Karpas-422 (cell line): ENCODE measurements around the gene CTIF. TPM values are rescaled to one million over a fixed set of nuclear protein-coding genes. Genes with fewer than 3 reads are reported as not detected.
"Not testable (repeated sequence)": the region's sequence is repeated elsewhere in the genome, so short reads cannot be mapped to it uniquely, and the experiment has no call there.

ENCODE experiments used
- DNase-seq: peaks from one replicate; pipeline ENCODE4 v3.0.0-alpha.2; 2015
- H2AFZ ChIP-seq: fragments of 200-600 bp; sonication (generic); 2 replicates; pipeline ENCODE4 v1.6.1; 2014; ENCODE audit warnings: antibody characterized with exemption, low read length, mixed read lengths
- H3K27ac ChIP-seq: fragments of 200-600 bp; sonication (generic); 2 replicates; pipeline ENCODE4 v1.5.1; 2014; ENCODE audit warnings: mild to moderate bottlenecking, low read length, moderate library complexity
- H3K27me3 ChIP-seq: fragments of 200-600 bp; sonication (generic); 2 replicates; pipeline ENCODE4 v1.6.1; 2014; ENCODE audit warnings: low read length, mixed read lengths
- H3K36me3 ChIP-seq: fragments of 200-600 bp; sonication (generic); 2 replicates; pipeline ENCODE4 v1.6.1; 2014; ENCODE audit warnings: low read length, mixed read lengths; ENCODE audit not compliant: insufficient read depth
- H3K4me1 ChIP-seq: fragments of 200-600 bp; sonication (generic); 2 replicates; pipeline ENCODE4 v1.6.1; 2014; ENCODE audit warnings: mild to moderate bottlenecking, low read length, mixed read lengths
- H3K4me2 ChIP-seq: fragments of 200-600 bp; sonication (generic); 2 replicates; pipeline ENCODE4 v1.6.1; 2014; ENCODE audit warnings: low read length, low read depth, mild to moderate bottlenecking; ENCODE audit not compliant: poor library complexity, severe bottlenecking
- H3K4me3 ChIP-seq: fragments of 200-600 bp; sonication (generic); 2 replicates; pipeline ENCODE4 v1.5.1; 2014; ENCODE audit warnings: mild to moderate bottlenecking, antibody characterized with exemption, low read length, mixed read lengths
- H3K79me2 ChIP-seq: fragments of 200-600 bp; sonication (generic); 2 replicates; pipeline ENCODE4 v1.6.1; 2014; ENCODE audit warnings: mild to moderate bottlenecking, low read length, mixed read lengths
- H3K9ac ChIP-seq: fragments of 200-600 bp; sonication (generic); 2 replicates; pipeline ENCODE4 v1.6.0; 2014; ENCODE audit warnings: low read length
- H3K9me2 ChIP-seq: fragments of 200-600 bp; sonication (generic), shearing (Covaris generic); replicated peaks from 2 replicates; pipeline ENCODE4 v1.6.0; 2014; ENCODE audit warnings: mild to moderate bottlenecking, low read length, moderate library complexity; ENCODE audit not compliant: insufficient read depth
- H3K9me3 ChIP-seq: fragments of 300-700, 200-600 bp; sonication (generic); 2 replicates; pipeline ENCODE4 v1.6.1; 2014; ENCODE audit warnings: low read length, mixed read lengths
- H4K20me1 ChIP-seq: fragments of 200-600 bp; sonication (generic); 2 replicates; pipeline ENCODE4 v1.6.1; 2014; ENCODE audit warnings: mild to moderate bottlenecking, antibody characterized with exemption, low read length, low read depth; ENCODE audit not compliant: insufficient read depth
- total RNA-seq: library from RNA; depleted of rRNA; stranded (reverse); fragments of >200 nt; shearing (Covaris generic); gene quantifications from 2 replicates; pipeline ENCODE4 v1.2.3, GENCODE V29; 2014; ENCODE audit warnings: low replicate concordance

Gene CTIF
- total RNA-seq, 1 experiment from 2014 or later = 0.60 TPM

DNA sequence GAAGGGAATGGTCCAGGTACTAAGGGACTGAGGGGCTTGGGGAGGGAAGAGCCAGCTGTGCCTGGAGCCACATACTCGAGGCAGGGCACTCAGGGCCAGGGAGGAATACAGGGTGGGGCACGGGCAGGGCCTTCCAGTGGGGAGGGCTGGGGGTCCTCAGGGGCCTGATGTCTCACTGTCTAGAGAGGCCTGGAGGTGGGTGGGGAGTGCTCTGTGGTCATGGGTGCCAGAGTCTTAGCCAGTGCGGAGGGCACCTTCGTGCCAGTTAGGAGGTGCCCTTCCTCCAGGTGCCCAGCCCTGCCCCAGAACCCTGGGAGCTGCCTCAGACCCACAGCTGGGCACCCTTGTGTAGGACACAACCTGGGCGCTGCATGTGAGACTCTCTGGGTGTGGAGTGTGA, 330.8 kb downstream of the CTIF start:
- no peaks in the 10 kb centered on the region for H3K27me3 ChIP-seq
- no peak overlapping the region for H3K27ac ChIP-seq

DNA sequence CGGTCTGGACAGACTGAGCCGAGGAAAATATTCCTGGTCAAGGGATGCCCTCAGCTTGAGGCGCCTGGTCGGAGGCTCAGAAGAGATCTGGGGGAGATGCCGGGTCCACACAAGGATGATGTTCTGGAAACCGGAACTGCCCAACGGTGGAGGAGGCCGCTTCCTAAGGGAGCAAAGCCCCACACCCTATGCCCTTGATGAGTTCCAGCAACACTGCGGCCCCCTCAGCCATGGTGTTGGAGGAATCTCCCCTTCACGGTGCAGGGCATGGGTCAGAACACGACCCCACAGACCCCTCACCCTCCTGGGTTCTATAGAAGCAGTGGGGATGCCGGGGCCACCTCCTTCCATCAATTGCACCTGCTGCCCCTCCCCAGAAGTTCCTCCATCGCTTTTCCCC, 332.1 kb downstream of the CTIF start:
- H3K27ac ChIP-seq, H4K20me1 ChIP-seq, H3K9me2 ChIP-seq, H3K79me2 ChIP-seq, DNase-seq, H3K9ac ChIP-seq, H3K27me3 ChIP-seq, H3K4me2 ChIP-seq, H2AFZ ChIP-seq, H3K4me1 ChIP-seq, H3K4me3 ChIP-seq, H3K9me3 ChIP-seq, H3K36me3 ChIP-seq: not testable (repeated sequence)

More for the DNA sequence above, 330.8 kb downstream of the CTIF start:
- Histone ChIP-seq H3K9ac (no peak overlapping the region), H2AFZ (no peak overlapping the region), H3K36me3 (no peaks in the 10 kb centered on the region), H3K9me2 (no peaks in the 10 kb centered on the region), H3K4me2 (no peak overlapping the region), H3K4me3 (no peak overlapping the region), H3K9me3 (no peaks in the 10 kb centered on the region), H3K79me2 (no peaks in the 10 kb centered on the region), H3K4me1 (peaks cover 8% of the 10 kb centered on the region), H4K20me1 (no peaks in the 10 kb centered on the region)
- DNase-seq = no peak

DNA sequence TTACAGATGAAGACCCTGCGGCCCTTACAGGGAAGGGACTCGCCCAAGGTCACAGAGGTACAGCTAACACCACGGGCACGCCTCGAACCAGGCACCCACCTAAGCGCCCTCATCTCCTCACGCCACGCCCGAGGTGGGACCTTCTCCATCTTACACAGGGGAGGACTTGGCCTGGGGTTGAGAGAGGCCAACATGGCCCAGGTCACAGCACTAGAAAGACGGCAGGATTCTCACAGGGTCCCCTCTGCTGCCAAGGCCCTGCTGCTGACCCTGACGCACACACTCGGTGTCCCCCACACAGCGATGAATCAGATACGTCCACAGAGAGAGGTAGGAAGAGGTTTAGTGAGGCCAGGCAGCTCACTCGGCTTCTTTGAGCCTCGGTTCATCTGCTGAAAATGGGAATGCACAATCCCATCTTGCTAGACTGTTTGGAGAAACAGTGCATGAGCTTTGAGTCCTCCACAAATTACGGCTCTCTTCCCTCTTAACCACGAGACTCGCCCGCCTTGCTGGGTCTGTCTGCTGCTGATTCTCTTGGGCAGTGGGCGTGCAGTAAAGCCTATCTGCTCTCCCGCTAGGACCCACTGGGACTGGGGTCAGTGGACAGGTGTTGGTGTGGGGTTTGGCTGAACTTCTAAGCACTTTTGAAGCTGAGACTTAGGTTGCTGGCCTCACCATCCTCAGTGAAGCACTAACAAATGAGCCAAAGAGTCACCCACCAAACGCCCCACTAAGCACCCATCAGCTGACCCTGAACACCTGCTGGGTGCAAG, 332.7 kb downstream of the CTIF start:
- Histone ChIP-seq H3K9ac (no peak overlapping the region), H2AFZ (no peak overlapping the region), H4K20me1 (no peaks in the 10 kb centered on the region), H3K36me3 (no peaks in the 10 kb centered on the region), H3K9me3 (no peaks in the 10 kb centered on the region), H3K4me2 (no peak overlapping the region), H3K4me1 (peaks cover 8% of the 10 kb centered on the region), H3K27me3 (no peaks in the 10 kb centered on the region), H3K4me3 (no peak overlapping the region), H3K9me2 (no peaks in the 10 kb centered on the region), H3K27ac (no peak overlapping the region), H3K79me2 (no peaks in the 10 kb centered on the region)
- DNase-seq = no peak

DNA sequence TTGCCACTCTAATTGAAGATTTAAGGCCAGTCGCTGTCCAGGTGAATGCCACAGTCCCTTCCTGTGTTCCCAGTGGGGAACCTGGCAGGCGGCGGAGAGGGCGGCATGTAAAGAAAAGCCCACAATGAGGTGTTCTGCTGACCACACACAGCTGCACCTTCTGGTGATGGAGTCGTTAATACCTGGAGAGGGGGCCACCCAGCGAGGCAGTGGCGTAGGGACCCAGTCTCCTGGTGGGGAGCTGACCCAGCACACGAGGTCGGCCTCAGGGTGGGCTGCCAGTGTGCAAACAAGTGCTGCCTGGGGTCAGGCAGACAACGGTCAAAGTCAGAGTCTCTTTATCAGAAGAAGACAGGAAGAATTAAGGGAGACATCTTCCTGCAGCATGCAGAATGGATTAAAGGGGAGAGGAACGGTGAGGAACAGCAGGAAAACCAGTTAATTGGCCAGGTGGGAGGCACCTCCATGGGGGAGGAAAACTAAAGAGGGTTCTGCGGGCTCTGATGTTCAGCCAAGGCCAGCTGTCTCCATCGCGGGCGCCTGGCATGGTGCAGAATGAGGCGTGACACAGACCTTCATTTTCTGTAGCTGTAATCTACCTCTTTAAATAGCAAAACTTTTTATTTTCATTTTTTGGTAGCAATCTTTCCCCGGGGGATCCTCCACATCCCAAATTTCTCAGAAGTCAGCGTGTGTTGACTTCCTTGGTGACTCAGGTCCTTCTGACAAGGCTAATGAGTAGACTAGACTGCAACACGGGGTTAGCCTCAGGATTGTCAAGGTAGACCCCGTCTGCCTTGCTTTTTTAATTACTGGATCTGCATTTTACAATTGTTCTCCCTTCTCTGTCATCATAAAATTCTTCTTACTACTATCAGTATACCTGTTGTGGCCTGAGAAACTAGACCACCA, 333.7 kb downstream of the CTIF start:
- Histone ChIP-seq H3K79me2 (no peaks in the 10 kb centered on the region), H4K20me1 (no peaks in the 10 kb centered on the region), H3K4me3 (no peak overlapping the region), H3K9me3 (no peaks in the 10 kb centered on the region), H3K36me3 (no peaks in the 10 kb centered on the region), H3K9me2 (no peaks in the 10 kb centered on the region), H2AFZ (no peak overlapping the region), H3K9ac (no peak overlapping the region), H3K4me2 (no peak overlapping the region), H3K4me1 (peaks cover 8% of the 10 kb centered on the region), H3K27ac (no peak overlapping the region), H3K27me3 (no peaks in the 10 kb centered on the region)
- no peak for DNase-seq

DNA sequence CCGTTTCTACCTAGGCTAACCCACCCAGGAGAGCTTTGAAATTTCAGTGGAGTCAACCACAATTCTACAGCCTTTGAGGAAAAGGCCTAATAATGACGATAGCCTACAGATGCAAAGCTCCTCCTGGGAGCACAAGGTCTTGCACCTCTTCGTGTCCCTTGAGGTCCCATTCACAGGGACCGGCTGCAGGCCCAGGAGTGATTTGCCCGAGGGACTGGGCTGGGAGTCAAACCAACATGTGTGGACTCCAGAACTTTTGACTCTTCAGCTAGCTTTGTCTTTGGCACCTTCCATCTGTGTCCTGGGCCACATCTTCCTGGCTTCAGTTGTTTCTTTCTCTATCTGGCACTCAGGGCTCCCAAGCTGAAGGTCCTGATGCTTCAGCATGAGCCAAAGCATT, 335.4 kb downstream of the CTIF start:
- Histone ChIP-seq H3K27ac (no peak overlapping the region), H3K9me3 (no peaks in the 10 kb centered on the region), H3K9me2 (no peaks in the 10 kb centered on the region), H3K4me2 (no peak overlapping the region), H3K36me3 (no peaks in the 10 kb centered on the region), H3K79me2 (no peaks in the 10 kb centered on the region), H4K20me1 (no peaks in the 10 kb centered on the region), H3K27me3 (no peaks in the 10 kb centered on the region), H3K4me3 (no peak overlapping the region), H3K4me1 (no peaks in the 10 kb centered on the region), H3K9ac (no peak overlapping the region), H2AFZ (no peak overlapping the region)
- no peak for DNase-seq

DNA sequence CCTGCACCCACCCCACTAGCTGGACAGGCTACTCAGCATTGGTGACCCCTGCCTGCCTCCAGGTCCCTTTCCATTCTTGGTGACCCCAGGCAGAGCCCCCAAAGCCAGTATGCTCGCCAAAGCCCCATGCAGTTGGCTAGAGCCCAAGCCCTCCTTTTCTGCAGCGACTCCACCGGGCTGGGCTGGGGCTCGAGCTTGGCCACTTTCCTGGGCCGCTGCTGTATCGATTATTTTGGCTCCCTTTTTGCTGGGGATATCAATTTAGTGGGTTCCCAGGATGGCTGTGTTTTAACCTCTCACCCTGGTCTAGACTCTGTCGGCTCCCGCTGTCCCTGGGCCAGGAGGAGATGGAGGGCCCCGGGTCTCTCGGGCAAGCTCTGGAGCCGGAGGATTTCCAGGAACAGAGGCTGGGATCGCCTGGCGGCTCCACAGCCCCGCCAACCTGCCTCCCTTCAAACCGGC, 335.9 kb downstream of the CTIF start:
- H4K20me1 ChIP-seq = no peaks in the 10 kb centered on the region
- no peaks in the 10 kb centered on the region for H3K36me3 ChIP-seq
- H3K27ac ChIP-seq = no peak overlapping the region
- H2AFZ ChIP-seq = no peak overlapping the region
- H3K9me3 ChIP-seq = no peaks in the 10 kb centered on the region
- DNase-seq = no peak
- H3K4me2 ChIP-seq = no peak overlapping the region
- no peaks in the 10 kb centered on the region for H3K27me3 ChIP-seq
- H3K9me2 ChIP-seq = no peaks in the 10 kb centered on the region
- H3K9ac ChIP-seq = no peak overlapping the region
- no peaks in the 10 kb centered on the region for H3K79me2 ChIP-seq
- no peaks in the 10 kb centered on the region for H3K4me1 ChIP-seq
- no peak overlapping the region for H3K4me3 ChIP-seq

DNA sequence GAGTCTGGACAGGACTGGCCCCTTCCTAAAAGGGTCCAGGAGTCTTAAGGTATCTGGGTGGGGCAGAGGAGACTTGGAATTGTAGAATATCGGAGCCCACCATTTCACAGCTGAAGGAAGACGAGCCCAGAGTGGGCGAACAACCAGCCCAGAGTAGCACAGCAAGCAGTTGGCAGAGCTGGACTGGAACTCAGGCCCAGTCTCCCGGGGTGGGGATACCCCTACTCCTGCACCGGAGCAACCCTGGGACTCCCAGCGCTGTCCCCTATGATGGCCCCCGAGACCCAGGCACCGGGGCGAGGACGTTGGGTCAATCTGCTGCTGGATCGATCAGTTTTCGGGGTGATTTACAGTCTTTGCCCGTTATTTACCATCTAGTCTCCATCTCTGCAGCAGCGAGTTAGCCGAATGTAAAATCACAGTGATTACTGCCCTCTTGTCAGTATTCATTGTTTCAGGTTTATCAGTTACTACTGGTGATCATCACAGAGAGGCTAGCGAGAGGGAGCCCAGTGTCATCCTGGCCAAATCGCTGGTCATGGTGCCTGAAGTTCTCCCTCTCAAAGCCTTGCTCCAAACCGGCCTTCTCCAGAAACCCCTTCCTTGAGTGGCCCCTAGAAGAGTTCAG, 336.6 kb downstream of the CTIF start:
- H3K27me3 ChIP-seq = no peaks in the 10 kb centered on the region
- no peak overlapping the region for H2AFZ ChIP-seq
- H3K4me1 ChIP-seq = no peaks in the 10 kb centered on the region
- no peaks in the 10 kb centered on the region for H3K9me2 ChIP-seq
- no peak overlapping the region for H3K4me3 ChIP-seq
- no peak overlapping the region for H3K9ac ChIP-seq
- no peaks in the 10 kb centered on the region for H3K36me3 ChIP-seq
- H3K79me2 ChIP-seq = no peaks in the 10 kb centered on the region
- no peaks in the 10 kb centered on the region for H4K20me1 ChIP-seq
- no peak overlapping the region for H3K27ac ChIP-seq
- no peak overlapping the region for H3K4me2 ChIP-seq
- DNase-seq = no peak
- no peaks in the 10 kb centered on the region for H3K9me3 ChIP-seq

DNA sequence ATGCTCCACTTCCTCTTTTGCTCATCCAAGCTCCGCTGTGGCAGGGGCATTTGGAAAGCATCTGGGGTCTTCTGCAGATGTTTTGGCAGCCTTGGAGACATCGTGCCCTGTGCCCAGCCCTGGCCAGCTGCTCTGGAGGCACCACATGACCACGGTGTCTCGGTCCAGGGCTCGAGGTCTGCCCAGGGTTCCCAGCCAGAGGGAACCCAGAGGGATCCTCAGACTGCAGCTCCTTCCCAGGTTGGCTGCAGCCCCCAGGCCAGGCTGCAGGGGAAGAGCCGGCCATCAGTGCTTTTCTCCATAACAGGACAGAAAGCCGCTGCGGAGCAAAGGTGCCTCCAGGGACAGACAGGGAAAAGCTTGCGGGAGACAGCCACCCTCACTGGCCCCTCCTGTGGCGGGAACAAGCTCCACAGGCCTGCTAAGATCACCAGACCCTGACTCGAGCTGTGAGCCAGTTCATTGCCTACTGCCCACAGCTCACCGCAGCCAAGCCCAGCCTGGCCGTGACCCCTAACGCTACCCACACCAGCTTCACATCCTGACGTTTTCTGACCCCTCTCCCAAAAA, 337.2 kb downstream of the CTIF start:
- H3K4me1 ChIP-seq = no peaks in the 10 kb centered on the region

More for the DNA sequence above, 337.2 kb downstream of the CTIF start:
- H3K9me3 ChIP-seq = no peaks in the 10 kb centered on the region
- no peak for DNase-seq
- H3K27ac ChIP-seq = no peak overlapping the region
- H3K9ac ChIP-seq = no peak overlapping the region
- no peaks in the 10 kb centered on the region for H4K20me1 ChIP-seq
- H2AFZ ChIP-seq = no peak overlapping the region
- no peaks in the 10 kb centered on the region for H3K36me3 ChIP-seq
- no peaks in the 10 kb centered on the region for H3K27me3 ChIP-seq
- no peaks in the 10 kb centered on the region for H3K9me2 ChIP-seq
- H3K79me2 ChIP-seq = no peaks in the 10 kb centered on the region
- H3K4me2 ChIP-seq = no peak overlapping the region
- no peak overlapping the region for H3K4me3 ChIP-seq
